HepG2 (cell line): ENCODE measurements around the gene KRTAP26-1. TPM values are rescaled to one million over a fixed set of nuclear protein-coding genes. Genes with fewer than 3 reads are reported as not detected.

Experiments
- FLYWCH1 ChIP-seq: sonication (generic); formaldehyde crosslinking; IDR thresholded peaks from 2 replicates; pipeline ENCODE4 v1.8.1; 2023; ENCODE audit warnings: mild to moderate bottlenecking, missing genetic modification reagents
- GABPA ChIP-seq, 2 experiments: IDR thresholded peaks; 2 replicates each; pipeline ENCODE4 v1.6.1; 2011 to 2016; ENCODE audit warnings: low read depth in 2 of 2, low read length in 1 of 2, missing biosample characterization in 1 of 2, missing genetic modification characterization in 1 of 2
- NPAS2 ChIP-seq: sonication (generic); formaldehyde crosslinking; IDR thresholded peaks from 2 replicates; pipeline ENCODE4 v1.8.0; 2022; ENCODE audit warnings: mild to moderate bottlenecking, missing genetic modification reagents, borderline replicate concordance
- SMC3 ChIP-seq: IDR thresholded peaks from 2 replicates; pipeline ENCODE4 v1.6.1; 2011; ENCODE audit warnings: low read length, improper control_type of control experiment
- ZNF768 ChIP-seq: sonication (generic); formaldehyde crosslinking; IDR thresholded peaks from 2 replicates; pipeline ENCODE4 v1.4.0; 2020; ENCODE audit warnings: missing genetic modification reagents
- polyA plus RNA-seq, 8 experiments: library from polyadenylated mRNA; depleted of rRNA in 3 of 8; stranded (reverse) in 7 of 8; unstranded in 1 of 8; fragments of >200 nt; fragmentation: Illumina TruSeq in 4 of 8; extraction: Trizol in 4 of 8; gene quantifications; 2 replicates each; pipeline versions ENCODE4 v1.2.1 to v1.2.3, GENCODE V29; 2011 to 2016; ENCODE audit warnings: low read depth in 4 of 8, missing spikeins in 1 of 8, mixed read lengths in 1 of 8; ENCODE audit not compliant: insufficient read depth in 1 of 8
- total RNA-seq, 5 experiments: library from RNA; depleted of rRNA; stranded (reverse); fragments of >200 nt; fragmentation: Illumina TruSeq; extraction: Trizol; gene quantifications; 2 replicates each; pipeline ENCODE4 v1.2.3, GENCODE V29; 2016; ENCODE audit warnings: low read depth in 1 of 5
- TF ChIP-seq, protein P1 (sequence below): IDR thresholded peaks from 2 replicates; pipeline ENCODE4 v1.6.1; 2012; ENCODE audit warnings: low read length, improper control_type of control experiment
- TF ChIP-seq, protein P2 (sequence below): conservative IDR thresholded peaks from 2 replicates; pipeline ENCODE4 v1.6.1; 2018; ENCODE audit warnings: missing genetic modification reagents

Gene KRTAP26-1
- total and polyA plus RNA-seq, 2 of the 13 experiments (the other 11 are each of a cell fraction or from before 2014, with no cell fraction given) = not detected

DNA sequence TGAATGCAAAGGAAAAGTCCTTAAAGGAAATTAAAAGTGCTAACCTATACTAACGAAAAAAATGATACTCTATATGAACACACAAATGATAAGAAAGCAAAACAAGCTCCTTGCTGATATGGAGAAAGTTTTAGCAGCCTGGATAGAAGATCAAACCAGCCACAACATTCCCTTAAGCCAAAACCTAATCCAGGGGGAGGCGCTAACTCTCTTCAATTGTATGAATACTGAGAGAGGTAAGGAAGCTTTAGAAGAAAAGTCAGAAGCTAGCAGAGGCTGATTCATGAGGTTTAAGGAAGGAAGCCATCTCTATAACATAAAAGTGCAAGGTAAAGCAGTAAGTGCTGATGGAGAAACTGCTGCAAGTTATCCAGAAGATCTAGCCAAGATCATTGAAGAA, 24.9 kb upstream of the KRTAP26-1 start (continued):
- TF ChIP-seq, protein P1, sequence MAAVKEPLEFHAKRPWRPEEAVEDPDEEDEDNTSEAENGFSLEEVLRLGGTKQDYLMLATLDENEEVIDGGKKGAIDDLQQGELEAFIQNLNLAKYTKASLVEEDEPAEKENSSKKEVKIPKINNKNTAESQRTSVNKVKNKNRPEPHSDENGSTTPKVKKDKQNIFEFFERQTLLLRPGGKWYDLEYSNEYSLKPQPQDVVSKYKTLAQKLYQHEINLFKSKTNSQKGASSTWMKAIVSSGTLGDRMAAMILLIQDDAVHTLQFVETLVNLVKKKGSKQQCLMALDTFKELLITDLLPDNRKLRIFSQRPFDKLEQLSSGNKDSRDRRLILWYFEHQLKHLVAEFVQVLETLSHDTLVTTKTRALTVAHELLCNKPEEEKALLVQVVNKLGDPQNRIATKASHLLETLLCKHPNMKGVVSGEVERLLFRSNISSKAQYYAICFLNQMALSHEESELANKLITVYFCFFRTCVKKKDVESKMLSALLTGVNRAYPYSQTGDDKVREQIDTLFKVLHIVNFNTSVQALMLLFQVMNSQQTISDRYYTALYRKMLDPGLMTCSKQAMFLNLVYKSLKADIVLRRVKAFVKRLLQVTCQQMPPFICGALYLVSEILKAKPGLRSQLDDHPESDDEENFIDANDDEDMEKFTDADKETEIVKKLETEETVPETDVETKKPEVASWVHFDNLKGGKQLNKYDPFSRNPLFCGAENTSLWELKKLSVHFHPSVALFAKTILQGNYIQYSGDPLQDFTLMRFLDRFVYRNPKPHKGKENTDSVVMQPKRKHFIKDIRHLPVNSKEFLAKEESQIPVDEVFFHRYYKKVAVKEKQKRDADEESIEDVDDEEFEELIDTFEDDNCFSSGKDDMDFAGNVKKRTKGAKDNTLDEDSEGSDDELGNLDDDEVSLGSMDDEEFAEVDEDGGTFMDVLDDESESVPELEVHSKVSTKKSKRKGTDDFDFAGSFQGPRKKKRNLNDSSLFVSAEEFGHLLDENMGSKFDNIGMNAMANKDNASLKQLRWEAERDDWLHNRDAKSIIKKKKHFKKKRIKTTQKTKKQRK = no peak
- TF ChIP-seq, protein P2, sequence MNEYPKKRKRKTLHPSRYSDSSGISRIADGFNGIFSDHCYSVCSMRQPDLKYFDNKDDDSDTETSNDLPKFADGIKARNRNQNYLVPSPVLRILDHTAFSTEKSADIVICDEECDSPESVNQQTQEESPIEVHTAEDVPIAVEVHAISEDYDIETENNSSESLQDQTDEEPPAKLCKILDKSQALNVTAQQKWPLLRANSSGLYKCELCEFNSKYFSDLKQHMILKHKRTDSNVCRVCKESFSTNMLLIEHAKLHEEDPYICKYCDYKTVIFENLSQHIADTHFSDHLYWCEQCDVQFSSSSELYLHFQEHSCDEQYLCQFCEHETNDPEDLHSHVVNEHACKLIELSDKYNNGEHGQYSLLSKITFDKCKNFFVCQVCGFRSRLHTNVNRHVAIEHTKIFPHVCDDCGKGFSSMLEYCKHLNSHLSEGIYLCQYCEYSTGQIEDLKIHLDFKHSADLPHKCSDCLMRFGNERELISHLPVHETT (CRISPR knock-in tag) = no peak
- TF ChIP-seq GABPA (IDR thresholded peaks at IDR 0.05; ENCODE audit: low read depth, low read length) (no peak), GABPA (CRISPR knock-in tag; IDR thresholded peaks at IDR 0.05; ENCODE audit: low read depth) (no peak), ZNF768 (CRISPR knock-in tag) (no peak), SMC3 (no peak), NPAS2 (CRISPR knock-in tag) (no peak), FLYWCH1 (CRISPR knock-in tag) (no peak)
